Activated CD8-positive, alpha-beta memory T cell treated with anti-CD3 and anti-CD28 coated beads for 48 hours (primary cell): ENCODE data around the gene YPEL1.
"Not testable (repeated sequence)": the region's sequence is repeated elsewhere in the genome, so short reads cannot be mapped to it uniquely, and the experiment has no call there.

ENCODE experiments used
- DNase-seq, 3 experiments: peaks; one replicate each; pipeline ENCODE4 v3.0.0-alpha.2; 2020; ENCODE audit warnings: low read depth in 2 of 3, low spot score in 2 of 3

YPEL1 gene

DNA sequence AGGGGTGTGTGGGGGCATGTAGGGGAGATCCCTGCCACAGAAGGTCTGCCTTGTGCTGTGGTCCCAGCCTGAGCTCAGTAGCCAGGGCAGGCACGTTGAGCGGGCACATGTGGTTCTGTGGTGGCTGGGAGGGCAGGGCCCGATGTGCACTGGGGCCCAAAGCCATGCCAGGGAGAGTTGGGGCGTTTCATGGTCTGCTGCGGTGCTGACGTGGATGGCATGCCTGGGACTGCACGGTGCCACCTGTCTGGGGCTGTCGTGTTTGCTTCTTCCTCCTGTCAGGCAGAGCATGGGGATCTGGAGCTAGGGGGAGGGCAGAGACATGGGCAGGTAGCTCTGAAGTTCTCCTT, 50.5 kb downstream of the YPEL1 start:
- no peak for DNase-seq

GRCh38 chr22:21684492-21685163, 51.0 kb downstream of the YPEL1 start:
- no peak for DNase-seq

- DNase-seq = no peak
Measured at GRCh38 chr22:21683401-21683811, 52.2 kb downstream of the YPEL1 start.

- DNase-seq = no peak
Measured at GRCh38 chr22:21682385-21683175, 53.0 kb downstream of the YPEL1 start.

DNA sequence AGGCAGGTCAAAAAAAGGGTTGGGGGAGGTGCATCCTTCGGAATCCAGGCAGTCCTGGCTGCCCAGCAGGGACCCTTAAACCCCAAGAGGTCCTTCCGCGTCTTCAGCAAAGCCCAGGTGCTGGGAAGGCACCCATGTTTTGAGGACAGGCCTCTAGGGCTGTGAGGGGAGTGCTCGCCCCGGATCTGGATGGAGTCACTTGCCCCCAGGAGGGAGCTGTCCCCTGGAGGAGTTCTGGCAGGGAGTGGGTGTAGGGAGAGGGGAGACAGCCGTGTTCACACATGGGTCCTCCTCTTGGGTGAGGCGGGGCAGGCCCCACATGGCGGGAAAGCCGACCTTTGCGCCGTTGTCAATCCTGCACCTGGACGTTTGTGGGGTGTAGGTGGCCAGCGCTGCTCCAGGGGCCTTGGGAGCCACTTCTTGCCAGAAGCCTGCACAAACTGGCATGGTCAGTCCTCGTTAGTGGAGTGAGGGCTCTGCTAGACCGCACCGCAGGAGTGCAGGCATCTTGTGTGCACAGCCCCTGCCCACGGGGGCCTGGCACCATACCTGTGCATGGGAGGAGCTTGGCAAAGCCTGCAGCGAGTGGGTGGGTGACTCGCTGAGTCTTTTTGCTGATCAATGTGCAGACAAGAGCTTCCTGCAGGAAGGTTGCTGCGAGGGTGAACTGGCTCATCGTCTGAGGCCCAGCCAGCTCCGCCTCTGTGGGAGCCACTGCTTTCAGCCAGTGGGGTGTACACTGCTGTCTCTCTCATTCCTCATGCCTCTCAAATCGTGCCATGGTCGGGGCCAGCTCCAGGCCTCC, 53.8 kb downstream of the YPEL1 start:
- DNase-seq = no peak

GRCh38 chr22:21680830-21681565, 54.6 kb downstream of the YPEL1 start:
- DNase-seq = no peak

- no peak for DNase-seq
Measured at GRCh38 chr22:21679383-21679782, 56.2 kb downstream of the YPEL1 start.

GRCh38 chr22:21678842-21679241, 56.8 kb downstream of the YPEL1 start:
- DNase-seq = not testable (repeated sequence)

GRCh38 chr22:21677606-21678443, 57.8 kb downstream of the YPEL1 start:
- no peak for DNase-seq

- DNase-seq = no peak
Measured at GRCh38 chr22:21674638-21675245, 60.9 kb downstream of the YPEL1 start.

GRCh38 chr22:21673534-21674321, 61.9 kb downstream of the YPEL1 start:
- DNase-seq = no peak

- DNase-seq = no peak
Measured at GRCh38 chr22:21672107-21672629, 63.4 kb downstream of the YPEL1 start.

- DNase-seq = no peak
Measured at GRCh38 chr22:21669026-21669425, 66.6 kb downstream of the YPEL1 start.

- DNase-seq = no peak
Measured at GRCh38 chr22:21666786-21667185, 68.8 kb downstream of the YPEL1 start.

- DNase-seq = no peak
Measured at GRCh38 chr22:21665047-21665851, 70.3 kb downstream of the YPEL1 start.

- DNase-seq = no peak
Measured at GRCh38 chr22:21663738-21664137, 71.9 kb downstream of the YPEL1 start.

- DNase-seq = no peak
Measured at GRCh38 chr22:21661991-21662390, 73.6 kb downstream of the YPEL1 start.

GRCh38 chr22:21660904-21661303, 74.7 kb downstream of the YPEL1 start:
- no peak for DNase-seq
